Esophagus (tissue), 2 donors: Measurements from ENCODE around the gene CYP2C9. TPM values are rescaled to one million over a fixed set of nuclear protein-coding genes. Genes with fewer than 3 reads are reported as not detected.
"Not testable (repeated sequence)": the region's sequence is repeated elsewhere in the genome, so short reads cannot be mapped to it uniquely, and the experiment has no call there.

Source experiments
- H3K27ac ChIP-seq, 2 donors: one replicate each; pipeline ENCODE4 v1.5.1; 2013; ENCODE audit warnings: low read depth in 2 of 2, mild to moderate bottlenecking in 2 of 2, inconsistent platforms in 1 of 2, low read length in 1 of 2, moderate library complexity in 1 of 2
- H3K27me3 ChIP-seq, 2 donors: one replicate each; pipeline ENCODE4 v1.6.1; 2013; ENCODE audit warnings: low read length in 2 of 2, control low read depth in 1 of 2, mild to moderate bottlenecking in 1 of 2; ENCODE audit not compliant: insufficient read depth in 2 of 2, control insufficient read depth in 1 of 2
- H3K36me3 ChIP-seq, 2 donors: one replicate each; pipeline ENCODE4 v1.6.1; 2013; ENCODE audit warnings: low read length in 1 of 2; ENCODE audit not compliant: control insufficient read depth in 2 of 2, insufficient read depth in 2 of 2
- H3K4me1 ChIP-seq, 2 donors: one replicate each; pipeline ENCODE4 v1.6.1; 2013; ENCODE audit warnings: low read length in 1 of 2; ENCODE audit not compliant: control insufficient read depth in 2 of 2, insufficient read depth in 2 of 2
- H3K4me3 ChIP-seq, 2 donors: one replicate each; pipeline ENCODE4 v1.5.1; 2013; ENCODE audit warnings: low read length in 2 of 2, mild to moderate bottlenecking in 2 of 2, low read depth in 1 of 2, moderate library complexity in 1 of 2
- H3K9me3 ChIP-seq, 2 donors: one replicate each; pipeline ENCODE4 v1.6.1; 2013; ENCODE audit warnings: mild to moderate bottlenecking in 2 of 2, low read depth in 1 of 2, low read length in 1 of 2, moderate library complexity in 1 of 2; ENCODE audit not compliant: control insufficient read depth in 2 of 2, insufficient read depth in 1 of 2
- WGBS, 2 donors: extraction: QIAGEN DNeasy Blood & Tissue Kit; methylation state at CpG; one replicate each; pipeline ENCODE4 v1.1.7; 2013; 5-methylcytosine and 5-hydroxymethylcytosine counted together
- polyA plus RNA-seq, 2 donors: library from polyadenylated mRNA; stranded (reverse); fragments of 200-250 nt; gene quantifications; one replicate each; pipeline ENCODE4 v1.2.3, GENCODE V29; 2013
- donor health status: healthy with polysubstance abuse.
- donor health status: Bipolar disorder and iron deficiency.

The CYP2C9 gene
- polyA plus RNA-seq, 2 donors, result 2.6 to 8.7 TPM

- not testable (repeated sequence) for H3K36me3 ChIP-seq, H3K27ac ChIP-seq, H3K4me1 ChIP-seq, H3K9me3 ChIP-seq, H3K27me3 ChIP-seq, H3K4me3 ChIP-seq
- 83 to 90% methylated on average over 5 of the region's 5 CpGs for WGBS, 2 donors
Measured at GRCh38 chr10:94943432-94944103, 5.1 kb downstream of the CYP2C9 start.

GRCh38 chr10:94946181-94946580 lies 7.7 kb downstream of the CYP2C9 start:
- H3K4me3 ChIP-seq, H3K27ac ChIP-seq, H3K4me1 ChIP-seq, H3K27me3 ChIP-seq, H3K9me3 ChIP-seq, H3K36me3 ChIP-seq: not testable (repeated sequence)
- 90 to 97% methylated on average over 4 of the region's 4 CpGs for WGBS, 2 donors

GRCh38 chr10:94963901-94964300 lies 25.4 kb downstream of the CYP2C9 start:
- Histone ChIP-seq H3K27me3 (no peaks in the 10 kb centered on the region), H3K36me3 (no peaks in the 10 kb centered on the region), H3K4me1 (no peaks in the 10 kb centered on the region), H3K4me3 (no peak overlapping the region), H3K27ac (no peak overlapping the region), H3K9me3 (no peaks in the 10 kb centered on the region)
- 0 to 9% methylated on average over 1 of the region's 1 CpG for WGBS, 2 donors

GRCh38 chr10:94983555-94983954 lies 45.1 kb downstream of the CYP2C9 start:
- no peaks in the 10 kb centered on the region for H3K27me3 ChIP-seq
- 50% methylated on average over 4 of the region's 4 CpGs for WGBS, 2 donors
- H3K9me3 ChIP-seq, result no peaks in the 10 kb centered on the region
- H3K4me1 ChIP-seq, result no peaks in the 10 kb centered on the region
- H3K36me3 ChIP-seq, result no peaks in the 10 kb centered on the region
- no peak overlapping the region for H3K4me3 ChIP-seq
- H3K27ac ChIP-seq, result no peak overlapping the region

- H3K4me1 ChIP-seq, result no peaks in the 10 kb centered on the region
Measured at GRCh38 chr10:94989192-94989591, 50.7 kb downstream of the CYP2C9 start.

GRCh38 chr10:94991243-94991888 lies 52.9 kb downstream of the CYP2C9 start:
- 96 to 97% methylated on average over 1 of the region's 1 CpG for WGBS, 2 donors
- H3K27me3 ChIP-seq, result no peaks in the 10 kb centered on the region
- no peak overlapping the region for H3K4me3 ChIP-seq
- H3K36me3 ChIP-seq, result no peaks in the 10 kb centered on the region
- H3K4me1 ChIP-seq, result no peaks in the 10 kb centered on the region
- peaks cover 0 to 2% of the 10 kb centered on the region in 2 donors for H3K9me3 ChIP-seq
- no peak overlapping the region for H3K27ac ChIP-seq

More at GRCh38 chr10:94989192-94989591, 50.7 kb downstream of the CYP2C9 start:
- Histone ChIP-seq H3K36me3 (no peaks in the 10 kb centered on the region), H3K27me3 (no peaks in the 10 kb centered on the region), H3K4me3 (no peak overlapping the region), H3K27ac (no peak overlapping the region), H3K9me3 (peaks cover 0 to 2% of the 10 kb centered on the region in 2 donors)

GRCh38 chr10:94992811-94993210 lies 54.4 kb downstream of the CYP2C9 start:
- Histone ChIP-seq H3K9me3 (peaks cover 0 to 2% of the 10 kb centered on the region in 2 donors), H3K4me3 (no peak overlapping the region), H3K27ac (no peak overlapping the region), H3K27me3 (no peaks in the 10 kb centered on the region), H3K36me3 (no peaks in the 10 kb centered on the region), H3K4me1 (no peaks in the 10 kb centered on the region)
- WGBS, 2 donors, result 77 to 82% methylated on average over 4 of the region's 4 CpGs

- peaks cover 0 to 2% of the 10 kb centered on the region in 2 donors for H3K9me3 ChIP-seq
- H3K36me3 ChIP-seq, result no peaks in the 10 kb centered on the region
- H3K27me3 ChIP-seq, result no peaks in the 10 kb centered on the region
- no peaks in the 10 kb centered on the region for H3K4me1 ChIP-seq
- no peak overlapping the region for H3K27ac ChIP-seq
- no peak overlapping the region for H3K4me3 ChIP-seq
- 53 to 55% methylated on average over 6 of the region's 6 CpGs for WGBS, 2 donors
Measured at GRCh38 chr10:94997741-94998174, 59.3 kb downstream of the CYP2C9 start.

- no peaks in the 10 kb centered on the region for H3K27me3 ChIP-seq
- H3K4me1 ChIP-seq, result no peaks in the 10 kb centered on the region
- 88 to 96% methylated on average over 2 of the region's 2 CpGs for WGBS, 2 donors
- H3K4me3 ChIP-seq, result no peak overlapping the region
- no peak overlapping the region for H3K27ac ChIP-seq
- no peaks in the 10 kb centered on the region for H3K36me3 ChIP-seq
- no peaks in the 10 kb centered on the region for H3K9me3 ChIP-seq
Measured at GRCh38 chr10:95026461-95026860, 88.0 kb downstream of the CYP2C9 start.

GRCh38 chr10:95031656-95032055 lies 93.2 kb downstream of the CYP2C9 start:
- no peaks in the 10 kb centered on the region for H3K27me3 ChIP-seq
- H3K9me3 ChIP-seq, result no peaks in the 10 kb centered on the region
- no peaks in the 10 kb centered on the region for H3K36me3 ChIP-seq
- H3K27ac ChIP-seq, result no peak overlapping the region
- H3K4me3 ChIP-seq, result no peak overlapping the region
- no peaks in the 10 kb centered on the region for H3K4me1 ChIP-seq
